T-helper 2 cell treated with Interferon-gamma antibody and Interleukin-4, amounts not matched to agents 5 μg/mL and 100 μg/mL, for 36 hours (primary cell): ENCODE data around the gene PIGV.
"Not testable (repeated sequence)": the region's sequence is repeated elsewhere in the genome, so short reads cannot be mapped to it uniquely, and the experiment has no call there.

Experiments used
- DNase-seq: peaks from one replicate; pipeline ENCODE4 v3.0.0; 2021; ENCODE audit warnings: low spot score
- H3K27ac Mint-ChIP-seq: one replicate; pipeline ENCODE4 v1.8.0; 2021; ENCODE audit warnings: mild to moderate bottlenecking, mixed read lengths
- H3K27me3 Mint-ChIP-seq: one replicate; pipeline ENCODE4 v1.8.0; 2021; ENCODE audit warnings: low read depth, mixed read lengths
- H3K36me3 Mint-ChIP-seq: one replicate; pipeline ENCODE4 v1.8.0; 2021; ENCODE audit warnings: low read depth, mixed read lengths
- H3K4me1 Mint-ChIP-seq: one replicate; pipeline ENCODE4 v1.8.0; 2021; ENCODE audit warnings: low read depth, mixed read lengths
- H3K4me3 Mint-ChIP-seq: one replicate; pipeline ENCODE4 v1.8.0; 2022; ENCODE audit warnings: mild to moderate bottlenecking, moderate library complexity, mixed read lengths
- H3K9me3 Mint-ChIP-seq: one replicate; pipeline ENCODE4 v1.8.0; 2021; ENCODE audit warnings: mixed read lengths

The PIGV gene

GRCh38 chr1:26839339-26839722 is 51.6 kb downstream of the PIGV start:
- Mint-ChIP-seq H3K27ac (no peak overlapping the region), H3K36me3 (peaks cover 45% of the 10 kb centered on the region), H3K4me3 (no peak overlapping the region), H3K27me3 (no peaks in the 10 kb centered on the region), H3K4me1 (peaks cover 6% of the 10 kb centered on the region), H3K9me3 (no peaks in the 10 kb centered on the region)
- DNase-seq: no peak

- Mint-ChIP-seq H3K27me3 (no peaks in the 10 kb centered on the region), H3K4me3 (no peak overlapping the region), H3K36me3 (peaks cover 43% of the 10 kb centered on the region), H3K27ac (no peak overlapping the region), H3K4me1 (peaks cover 1% of the 10 kb centered on the region), H3K9me3 (no peaks in the 10 kb centered on the region)
- DNase-seq: no peak
Measured at GRCh38 chr1:26839779-26840178, 52.0 kb downstream of the PIGV start.

GRCh38 chr1:26844424-26845196 is 56.9 kb downstream of the PIGV start:
- Mint-ChIP-seq H3K4me3 (no peak overlapping the region), H3K4me1 (no peaks in the 10 kb centered on the region), H3K9me3 (no peaks in the 10 kb centered on the region), H3K36me3 (peaks cover 33% of the 10 kb centered on the region), H3K27ac (no peak overlapping the region), H3K27me3 (no peaks in the 10 kb centered on the region)
- DNase-seq: no peak

- H3K4me3 Mint-ChIP-seq, H3K4me1 Mint-ChIP-seq, H3K27me3 Mint-ChIP-seq, DNase-seq, H3K9me3 Mint-ChIP-seq, H3K27ac Mint-ChIP-seq: not testable (repeated sequence)
- H3K36me3 Mint-ChIP-seq: peaks cover 43% of the 10 kb centered on the region
Measured at GRCh38 chr1:26847826-26848225, 60.1 kb downstream of the PIGV start.
